H9 (cell line): ENCODE measurements around the gene STX11. TPM values are rescaled to one million over a fixed set of nuclear protein-coding genes. Genes with fewer than 3 reads are reported as not detected.

Source experiments
- DNase-seq: peaks from one replicate; pipeline ENCODE4 v3.0.0-alpha.2; 2017
- H2AFZ ChIP-seq: one replicate; pipeline ENCODE4 v1.6.1; 2013; ENCODE audit warnings: mild to moderate bottlenecking, low read length, control low read depth, moderate library complexity
- H2AK5ac ChIP-seq: 2 replicates; pipeline ENCODE4 v1.6.1; 2013; ENCODE audit warnings: low read length, control low read depth, mixed read lengths; ENCODE audit not compliant: insufficient read length
- H2BK120ac ChIP-seq: one replicate; pipeline ENCODE4 v1.6.1; 2013; ENCODE audit warnings: low read depth, mild to moderate bottlenecking, low read length, control low read depth, inconsistent platforms; ENCODE audit not compliant: poor library complexity, severe bottlenecking
- H2BK12ac ChIP-seq: 2 replicates; pipeline ENCODE4 v1.6.1; 2013; ENCODE audit warnings: low read length, control low read depth, mixed read lengths, low read depth; ENCODE audit not compliant: insufficient read length
- H2BK15ac ChIP-seq: 2 replicates; pipeline ENCODE4 v1.6.1; 2013; ENCODE audit warnings: low read depth, low read length, control low read depth
- H2BK20ac ChIP-seq: one replicate; pipeline ENCODE4 v1.6.1; 2013; ENCODE audit warnings: low read depth, mild to moderate bottlenecking, low read length, control low read depth, inconsistent platforms; ENCODE audit not compliant: poor library complexity, severe bottlenecking
- H2BK5ac ChIP-seq: 2 replicates; pipeline ENCODE4 v1.6.1; 2013; ENCODE audit warnings: low read length, control low read depth, mixed read lengths; ENCODE audit not compliant: insufficient read length
- H3K14ac ChIP-seq: 2 replicates; pipeline ENCODE4 v1.6.1; 2013; ENCODE audit warnings: low read length, control low read depth; ENCODE audit not compliant: insufficient read depth
- H3K18ac ChIP-seq: 2 replicates; pipeline ENCODE4 v1.6.1; 2013; ENCODE audit warnings: low read depth, mild to moderate bottlenecking, mixed read lengths, low read length, control low read depth; ENCODE audit not compliant: insufficient read length
- H3K23ac ChIP-seq: 2 replicates; pipeline ENCODE4 v1.6.1; 2013; ENCODE audit warnings: low read length, control low read depth, mixed read lengths, low read depth; ENCODE audit not compliant: insufficient read length
- H3K23me2 ChIP-seq: 2 replicates; pipeline ENCODE4 v1.6.1; 2013; ENCODE audit warnings: low read depth, mild to moderate bottlenecking, mixed read lengths, low read length, control low read depth; ENCODE audit not compliant: insufficient read length, poor library complexity, severe bottlenecking
- H3K27ac ChIP-seq: 2 replicates; pipeline ENCODE4 v1.5.1; 2013; ENCODE audit warnings: low read length, control low read depth, mixed read lengths, low read depth; ENCODE audit not compliant: insufficient read length
- H3K27me3 ChIP-seq: 2 replicates; pipeline ENCODE4 v1.6.1; 2013; ENCODE audit warnings: low read length, control low read depth, inconsistent platforms; ENCODE audit not compliant: insufficient read depth
- H3K4ac ChIP-seq: 2 replicates; pipeline ENCODE4 v1.6.1; 2013; ENCODE audit warnings: low read depth, mild to moderate bottlenecking, control low read depth, inconsistent platforms, low read length, moderate library complexity
- H3K4me1 ChIP-seq: 2 replicates; pipeline ENCODE4 v1.6.1; 2013; ENCODE audit warnings: low read length, control low read depth, inconsistent platforms; ENCODE audit not compliant: insufficient read depth
- H3K4me2 ChIP-seq: 2 replicates; pipeline ENCODE4 v1.6.1; 2013; ENCODE audit warnings: low read length, control low read depth, mixed read lengths; ENCODE audit not compliant: insufficient read length, insufficient read depth
- H3K56ac ChIP-seq: 2 replicates; pipeline ENCODE4 v1.6.1; 2013; ENCODE audit warnings: low read depth, mild to moderate bottlenecking, mixed read lengths, low read length, control low read depth; ENCODE audit not compliant: insufficient read length
- H3K79me1 ChIP-seq: 2 replicates; pipeline ENCODE4 v1.6.1; 2013; ENCODE audit warnings: low read depth, mild to moderate bottlenecking, moderate library complexity, low read length, control low read depth, inconsistent platforms; ENCODE audit not compliant: insufficient read depth, poor library complexity, severe bottlenecking
- H3K79me2 ChIP-seq: 2 replicates; pipeline ENCODE4 v1.6.1; 2013; ENCODE audit warnings: low read length, control low read depth, inconsistent platforms; ENCODE audit not compliant: insufficient read depth
- H3K9ac ChIP-seq: 2 replicates; pipeline ENCODE4 v1.6.1; 2013; ENCODE audit warnings: low read length, control low read depth, mixed read lengths; ENCODE audit not compliant: insufficient read length; ENCODE audit errors: extremely low read depth
- H3K9me3 ChIP-seq: one replicate; pipeline ENCODE4 v1.6.1; 2013; ENCODE audit warnings: low read depth, low read length, inconsistent platforms; ENCODE audit not compliant: control insufficient read depth
- H3T11ph ChIP-seq: one replicate; pipeline ENCODE4 v1.6.1; 2013; ENCODE audit warnings: mild to moderate bottlenecking, low read length, control low read depth, inconsistent platforms
- H4K20me1 ChIP-seq: one replicate; pipeline ENCODE4 v1.6.1; 2013; ENCODE audit not compliant: control insufficient read depth, insufficient read length, insufficient read depth
- H4K5ac ChIP-seq: 2 replicates; pipeline ENCODE4 v1.6.1; 2013; ENCODE audit warnings: low read depth, mild to moderate bottlenecking, mixed read lengths, low read length, control low read depth; ENCODE audit not compliant: insufficient read length
- H4K8ac ChIP-seq: replicated peaks from 2 replicates; pipeline ENCODE4 v1.6.1; 2013; ENCODE audit warnings: low read length, control low read depth, mixed read lengths, low read depth; ENCODE audit not compliant: insufficient read length
- H4K91ac ChIP-seq: 2 replicates; pipeline ENCODE4 v1.6.1; 2013; ENCODE audit warnings: low read depth, mild to moderate bottlenecking, moderate library complexity, mixed read lengths, low read length, control low read depth; ENCODE audit not compliant: insufficient read length
- H3K27ac Mint-ChIP-seq, 3 experiments: 2 replicates in 2 of 3; 3 replicates in 1 of 3; pipeline ENCODE4 v1.8.0; 2020 to 2021; ENCODE audit warnings: mixed read lengths in 3 of 3, mild to moderate bottlenecking in 1 of 3, moderate library complexity in 1 of 3
- H3K27me3 Mint-ChIP-seq: 2 replicates; pipeline ENCODE4 v1.8.0; 2021; ENCODE audit warnings: low read depth, mild to moderate bottlenecking, moderate library complexity, mixed read lengths
- H3K36me3 Mint-ChIP-seq, 3 experiments: 2 replicates in 2 of 3; 3 replicates in 1 of 3; pipeline ENCODE4 v1.8.0; 2020 to 2021; ENCODE audit warnings: low read depth in 3 of 3, mixed read lengths in 3 of 3; ENCODE audit not compliant: insufficient read depth in 1 of 3
- H3K4me1 Mint-ChIP-seq, 2 experiments: 2 replicates each; pipeline ENCODE4 v1.8.0; 2020; ENCODE audit warnings: mixed read lengths in 2 of 2
- H3K4me3 Mint-ChIP-seq, 2 experiments: 2 replicates in 1 of 2; 3 replicates in 1 of 2; pipeline ENCODE4 v1.8.0; 2020 to 2021; ENCODE audit warnings: mild to moderate bottlenecking in 2 of 2, mixed read lengths in 2 of 2, moderate library complexity in 1 of 2
- H3K9me3 Mint-ChIP-seq, 2 experiments: 2 replicates in 1 of 2; 3 replicates in 1 of 2; pipeline ENCODE4 v1.8.0; 2020; ENCODE audit warnings: mild to moderate bottlenecking in 2 of 2, mixed read lengths in 2 of 2, moderate library complexity in 1 of 2
- CTCF ChIP-seq: fragments of 200-600 bp; sonication (generic); conservative IDR thresholded peaks from 3 replicates; pipeline ENCODE4 v1.8.0; 2021; ENCODE audit warnings: antibody characterized with exemption, mild to moderate bottlenecking
- WGBS: extraction: QIAGEN DNeasy Blood & Tissue Kit; methylation state at CpG from one replicate; pipeline ENCODE4 v1.1.7; 2013; ENCODE audit warnings: missing lambda C conversion rate, low lambda C conversion rate, mixed read lengths; ENCODE audit not compliant: insufficient read length; ENCODE audit errors: extremely low coverage; 5-methylcytosine and 5-hydroxymethylcytosine counted together
- total RNA-seq: library from RNA; stranded (reverse); gene quantifications from 2 replicates; pipeline ENCODE4 v1.2.1, GENCODE V29; 2021

The STX11 gene
- total RNA-seq, 1 experiment from 2014 or later: 0.22 TPM

- H3K4me2 ChIP-seq: no peak overlapping the region
- no peak overlapping the region for H2BK5ac ChIP-seq
- H4K8ac ChIP-seq: no peak overlapping the region
- DNase-seq: no peak
- Mint-ChIP-seq H3K27me3 (no peaks in the 10 kb centered on the region), H3K4me1 (no peaks in the 10 kb centered on the region; a peak in 1 of 4 replicates), H3K36me3 (no peaks in the 10 kb centered on the region), H3K4me3 (no peak overlapping the region), H3K27ac (no peak overlapping the region), H3K9me3 (peaks cover 0 to 3% of the 10 kb centered on the region in 2 experiments; a peak in 1 of 5 replicates)
- no peak overlapping the region for H2BK12ac ChIP-seq
- no peaks in the 10 kb centered on the region for H3K23me2 ChIP-seq
- no peak overlapping the region for H3K18ac ChIP-seq
- H2BK120ac ChIP-seq: no peak overlapping the region
- no peak overlapping the region for H3K27ac ChIP-seq
- no peaks in the 10 kb centered on the region for H3K9me3 ChIP-seq
- no peak overlapping the region for H3K56ac ChIP-seq
- H4K91ac ChIP-seq: no peak overlapping the region
- no peaks in the 10 kb centered on the region for H3K79me1 ChIP-seq
- H4K20me1 ChIP-seq: no peaks in the 10 kb centered on the region
- no peaks in the 10 kb centered on the region for H3K4me1 ChIP-seq
- TF ChIP-seq CTCF: no peak
- H3K14ac ChIP-seq: no peak overlapping the region
- H3T11ph ChIP-seq: no peak overlapping the region
- H3K23ac ChIP-seq: no peak overlapping the region
- no peak overlapping the region for H3K9ac ChIP-seq
- no peak overlapping the region for H2BK20ac ChIP-seq
- no peak overlapping the region for H3K4ac ChIP-seq
- no peak overlapping the region for H2AK5ac ChIP-seq
- H2BK15ac ChIP-seq: no peak overlapping the region
- no peak overlapping the region for H4K5ac ChIP-seq
- no CpG with 5 or more reads among the region's 3 CpGs for WGBS
- no peaks in the 10 kb centered on the region for H3K27me3 ChIP-seq
- no peak overlapping the region for H2AFZ ChIP-seq
- no peaks in the 10 kb centered on the region for H3K79me2 ChIP-seq
These were observed 28.0 kb downstream of the STX11 start for GRCh38 chr6:144178323-144178722.
